ENCODE results near the gene CDH18.

CDH18 gene

DNA sequence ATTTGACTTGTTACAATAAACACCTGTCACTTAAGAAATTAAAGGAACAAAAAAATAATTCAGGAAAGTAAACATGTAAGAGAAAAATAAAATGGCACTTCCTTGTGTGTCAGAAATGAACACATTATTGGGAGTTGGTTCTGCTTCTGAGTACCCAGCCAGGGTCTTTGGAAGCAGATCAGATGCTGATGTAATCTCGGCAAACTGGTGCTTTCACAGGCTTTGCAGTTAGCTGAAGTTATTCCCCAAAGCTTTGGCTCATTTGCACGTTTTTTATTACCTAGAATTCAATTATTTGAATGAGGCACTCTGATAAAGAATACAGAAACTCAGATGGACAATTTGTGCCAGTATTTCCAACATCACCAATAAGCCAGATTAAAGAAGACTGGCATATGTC is 10.9 kb downstream of the CDH18 start:
- no peak overlapping the region for H3K4me3 ChIP-seq (ENCODE audit: severe bottlenecking)
- H3K4me1 ChIP-seq (ENCODE audit: insufficient read depth, poor library complexity, severe bottlenecking), result no peaks in the 10 kb centered on the region
- no peaks in the 10 kb centered on the region for H3K9me3 ChIP-seq (ENCODE audit: severe bottlenecking)
- no peak for ATAC-seq (ENCODE audit: low read depth)
- TF ChIP-seq, protein P1, sequence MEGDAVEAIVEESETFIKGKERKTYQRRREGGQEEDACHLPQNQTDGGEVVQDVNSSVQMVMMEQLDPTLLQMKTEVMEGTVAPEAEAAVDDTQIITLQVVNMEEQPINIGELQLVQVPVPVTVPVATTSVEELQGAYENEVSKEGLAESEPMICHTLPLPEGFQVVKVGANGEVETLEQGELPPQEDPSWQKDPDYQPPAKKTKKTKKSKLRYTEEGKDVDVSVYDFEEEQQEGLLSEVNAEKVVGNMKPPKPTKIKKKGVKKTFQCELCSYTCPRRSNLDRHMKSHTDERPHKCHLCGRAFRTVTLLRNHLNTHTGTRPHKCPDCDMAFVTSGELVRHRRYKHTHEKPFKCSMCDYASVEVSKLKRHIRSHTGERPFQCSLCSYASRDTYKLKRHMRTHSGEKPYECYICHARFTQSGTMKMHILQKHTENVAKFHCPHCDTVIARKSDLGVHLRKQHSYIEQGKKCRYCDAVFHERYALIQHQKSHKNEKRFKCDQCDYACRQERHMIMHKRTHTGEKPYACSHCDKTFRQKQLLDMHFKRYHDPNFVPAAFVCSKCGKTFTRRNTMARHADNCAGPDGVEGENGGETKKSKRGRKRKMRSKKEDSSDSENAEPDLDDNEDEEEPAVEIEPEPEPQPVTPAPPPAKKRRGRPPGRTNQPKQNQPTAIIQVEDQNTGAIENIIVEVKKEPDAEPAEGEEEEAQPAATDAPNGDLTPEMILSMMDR (IDR thresholded peaks at IDR 0.05; ENCODE audit: poor library complexity, severe bottlenecking), result no peak
- no peak for DNase-seq (ENCODE audit: low spot score)
- no peak overlapping the region for H3K27ac ChIP-seq (ENCODE audit: poor library complexity, severe bottlenecking)
- no peaks in the 10 kb centered on the region for H3K36me3 ChIP-seq (ENCODE audit: low read depth)
- no peaks in the 10 kb centered on the region for H3K27me3 ChIP-seq (ENCODE audit: insufficient read depth, poor library complexity, severe bottlenecking)

- Histone ChIP-seq H3K9me3 (ENCODE audit: severe bottlenecking) (no peaks in the 10 kb centered on the region), H3K27me3 (ENCODE audit: insufficient read depth, poor library complexity, severe bottlenecking) (no peaks in the 10 kb centered on the region), H3K27ac (ENCODE audit: poor library complexity, severe bottlenecking) (no peak overlapping the region), H3K36me3 (ENCODE audit: low read depth) (no peaks in the 10 kb centered on the region), H3K4me1 (ENCODE audit: insufficient read depth, poor library complexity, severe bottlenecking) (no peaks in the 10 kb centered on the region), H3K4me3 (ENCODE audit: severe bottlenecking) (no peak overlapping the region)
- DNase-seq (ENCODE audit: low spot score) (no peak), ATAC-seq (ENCODE audit: low read depth) (no peak)
- TF ChIP-seq, protein P1 (IDR thresholded peaks at IDR 0.05; ENCODE audit: poor library complexity, severe bottlenecking), result no peak
Measured at GRCh38 chr5:19975795-19976194, 12.2 kb downstream of the CDH18 start.

GRCh38 chr5:19960451-19960850 is 27.5 kb downstream of the CDH18 start:
- H3K9me3 ChIP-seq (ENCODE audit: severe bottlenecking), result no peaks in the 10 kb centered on the region
- ATAC-seq (ENCODE audit: low read depth) (no peak), DNase-seq (ENCODE audit: low spot score) (no peak)
- no peak overlapping the region for H3K4me3 ChIP-seq (ENCODE audit: severe bottlenecking)
- no peaks in the 10 kb centered on the region for H3K27me3 ChIP-seq (ENCODE audit: insufficient read depth, poor library complexity, severe bottlenecking)
- no peaks in the 10 kb centered on the region for H3K36me3 ChIP-seq (ENCODE audit: low read depth)
- TF ChIP-seq, protein P1 (IDR thresholded peaks at IDR 0.05; ENCODE audit: poor library complexity, severe bottlenecking), result no peak
- H3K27ac ChIP-seq (ENCODE audit: poor library complexity, severe bottlenecking), result no peak overlapping the region
- no peaks in the 10 kb centered on the region for H3K4me1 ChIP-seq (ENCODE audit: insufficient read depth, poor library complexity, severe bottlenecking)

DNA sequence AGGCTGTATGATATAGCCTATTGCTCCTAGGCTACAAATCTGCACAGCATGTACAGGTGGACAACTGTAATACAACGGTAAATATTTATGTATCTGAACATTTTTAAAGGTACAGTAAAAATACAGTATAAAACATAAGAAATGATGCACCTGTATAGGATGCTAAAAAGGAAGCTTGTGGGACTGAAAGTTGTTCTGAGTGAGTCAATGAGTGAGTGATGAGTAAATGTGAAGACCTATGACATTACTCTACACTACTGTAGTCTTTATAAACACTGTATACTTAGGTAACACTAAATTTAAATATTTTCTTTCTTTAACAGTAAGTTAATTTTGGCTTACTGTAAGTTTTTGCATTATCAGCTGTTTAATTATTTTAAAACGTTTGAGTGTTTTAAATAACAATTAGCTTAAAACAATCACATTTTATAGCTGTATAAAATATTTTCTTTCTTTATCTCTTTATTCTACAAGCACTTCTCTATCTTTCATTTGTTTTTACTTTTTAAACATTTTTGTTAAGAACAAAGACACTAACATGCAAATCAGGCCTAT is 28.1 kb downstream of the CDH18 start:
- TF ChIP-seq, protein P1 (IDR thresholded peaks at IDR 0.05; ENCODE audit: poor library complexity, severe bottlenecking), result no peak
- H3K4me3 ChIP-seq (ENCODE audit: severe bottlenecking), result no peak overlapping the region
- H3K36me3 ChIP-seq (ENCODE audit: low read depth), result no peaks in the 10 kb centered on the region
- no peak overlapping the region for H3K27ac ChIP-seq (ENCODE audit: poor library complexity, severe bottlenecking)
- no peaks in the 10 kb centered on the region for H3K27me3 ChIP-seq (ENCODE audit: insufficient read depth, poor library complexity, severe bottlenecking)
- H3K9me3 ChIP-seq (ENCODE audit: severe bottlenecking), result no peaks in the 10 kb centered on the region
- DNase-seq (ENCODE audit: low spot score), result no peak
- no peaks in the 10 kb centered on the region for H3K4me1 ChIP-seq (ENCODE audit: insufficient read depth, poor library complexity, severe bottlenecking)
- no peak for ATAC-seq (ENCODE audit: low read depth)

- H3K4me3 ChIP-seq (ENCODE audit: severe bottlenecking), result no peak overlapping the region
- H3K4me1 ChIP-seq (ENCODE audit: insufficient read depth, poor library complexity, severe bottlenecking), result no peaks in the 10 kb centered on the region
- no peaks in the 10 kb centered on the region for H3K9me3 ChIP-seq (ENCODE audit: severe bottlenecking)
- no peaks in the 10 kb centered on the region for H3K27me3 ChIP-seq (ENCODE audit: insufficient read depth, poor library complexity, severe bottlenecking)
- H3K27ac ChIP-seq (ENCODE audit: poor library complexity, severe bottlenecking), result no peak overlapping the region
- ATAC-seq (ENCODE audit: low read depth), result no peak
- DNase-seq (ENCODE audit: low spot score), result no peak
- H3K36me3 ChIP-seq (ENCODE audit: low read depth), result no peaks in the 10 kb centered on the region
- TF ChIP-seq, protein P1 (IDR thresholded peaks at IDR 0.05; ENCODE audit: poor library complexity, severe bottlenecking), result no peak
Measured at GRCh38 chr5:19950897-19951296, 37.1 kb downstream of the CDH18 start.
